HG03575 (cell line): ENCODE measurements around the gene KLC4.
"Not testable (repeated sequence)": the region's sequence is repeated elsewhere in the genome, so short reads cannot be mapped to it uniquely, and the experiment has no call there.

ENCODE experiments used
- ATAC-seq: cut with Tn5 transposase; IDR thresholded peaks from one replicate; pipeline ENCODE4 v1.9.1; 2021; ENCODE audit not compliant: unreplicated experiment, insufficient number of reproducible peaks, low FRiP score; ENCODE audit errors: extremely low read depth

The KLC4 gene

GRCh38 chr6:43117466-43117865 is 58.0 kb downstream of the KLC4 start:
- not testable (repeated sequence) for ATAC-seq

GRCh38 chr6:43119482-43119881 is 60.1 kb downstream of the KLC4 start:
- no peak for ATAC-seq

DNA sequence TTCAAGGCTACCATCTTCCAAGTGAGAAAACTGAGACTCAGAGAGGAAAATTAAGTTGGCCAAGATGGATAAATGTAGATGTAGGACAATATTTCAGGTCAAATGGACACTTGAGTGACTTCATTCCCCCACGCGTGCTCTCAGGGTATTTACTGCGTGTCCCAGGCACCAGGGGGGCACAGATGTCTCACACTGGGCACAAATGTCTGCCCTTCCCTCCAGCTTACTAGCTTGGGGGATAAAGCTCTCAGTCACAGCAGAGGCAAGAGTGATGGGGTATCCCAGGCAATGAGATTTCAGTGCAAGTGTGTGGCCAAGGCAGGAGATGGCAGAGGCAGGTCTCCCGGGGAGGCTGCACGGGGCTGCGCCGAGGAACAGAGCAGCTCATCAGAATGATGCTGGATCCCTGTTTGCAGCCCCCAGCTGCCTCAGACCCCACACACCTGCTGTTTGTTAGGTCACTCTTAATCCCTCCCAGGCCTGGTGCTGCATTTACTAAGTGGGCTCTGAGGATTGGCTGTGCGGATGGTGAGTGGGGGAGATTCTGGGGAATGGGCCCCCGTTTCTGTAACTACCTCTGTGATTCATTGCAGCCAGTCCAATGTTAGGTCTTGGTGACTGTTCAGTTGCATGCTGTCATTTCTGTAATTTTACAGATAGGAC is 60.8 kb downstream of the KLC4 start:
- no peak for ATAC-seq

DNA sequence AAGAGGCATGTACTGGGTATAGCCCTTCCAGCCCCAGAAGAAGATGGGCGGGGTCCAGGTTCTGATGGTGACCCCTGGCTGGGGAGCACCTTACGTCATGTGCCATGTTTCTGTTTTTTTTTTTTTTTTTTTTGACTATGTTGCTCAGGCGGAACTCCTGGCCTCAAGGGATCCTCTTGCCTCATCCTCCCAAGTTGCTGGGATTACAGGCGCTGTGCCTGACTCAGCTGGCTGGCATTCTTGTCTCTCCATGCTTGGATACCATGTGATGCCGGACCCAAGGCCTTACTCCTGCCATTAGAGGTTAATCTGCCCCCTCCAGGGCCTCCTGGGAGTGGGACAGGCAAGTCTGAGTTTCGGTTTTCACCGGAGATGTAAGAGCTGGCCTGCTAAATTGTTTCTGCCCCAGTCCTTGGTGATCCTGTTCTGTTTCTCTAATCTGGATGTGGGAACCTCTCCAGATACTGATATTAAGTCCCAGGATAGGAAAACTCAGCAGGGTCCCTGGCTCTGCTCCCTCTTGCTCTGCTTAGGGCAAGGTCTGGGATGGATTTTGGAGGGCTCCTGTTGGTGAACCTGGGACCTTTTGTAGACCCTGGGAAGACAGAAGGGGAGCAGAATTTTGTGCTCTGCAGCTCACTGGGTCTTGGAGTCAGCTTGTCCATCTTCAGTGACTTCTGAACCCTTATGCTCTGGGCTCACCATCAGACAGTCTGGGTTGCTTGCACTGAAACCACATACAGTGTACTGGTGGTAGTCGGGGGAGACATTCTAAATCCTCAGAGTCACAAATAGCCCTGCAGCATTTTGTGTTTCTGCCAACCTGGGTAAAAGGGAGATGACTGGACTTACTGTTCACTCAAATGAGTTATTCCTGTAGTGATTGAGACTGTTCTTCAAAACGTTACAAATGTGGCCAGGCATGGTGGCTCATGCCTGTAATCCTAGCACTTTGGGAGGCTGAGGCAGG is 61.8 kb downstream of the KLC4 start:
- no peak for ATAC-seq

DNA sequence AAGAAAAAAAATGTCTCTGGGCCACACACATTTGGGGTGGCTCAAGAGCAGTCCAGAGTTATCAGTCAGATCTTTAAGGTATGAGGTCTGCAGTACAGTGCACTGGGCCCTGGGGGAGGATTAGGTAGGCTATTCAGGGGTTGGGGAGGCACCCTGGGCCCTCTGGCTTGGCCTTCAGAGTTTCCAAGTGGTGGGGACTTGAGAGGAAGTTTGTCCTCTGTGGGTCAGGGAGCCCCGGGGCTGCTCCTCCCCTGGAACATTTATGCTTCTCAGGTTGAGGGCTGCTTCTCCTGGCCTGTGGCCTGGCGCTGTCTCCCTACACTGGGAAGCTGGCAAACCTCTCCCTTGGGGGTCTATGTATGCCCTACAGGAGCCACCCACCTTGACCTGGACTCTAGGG is 62.7 kb downstream of the KLC4 start:
- ATAC-seq, result no peak

GRCh38 chr6:43123461-43124314 is 64.3 kb downstream of the KLC4 start:
- no peak for ATAC-seq

DNA sequence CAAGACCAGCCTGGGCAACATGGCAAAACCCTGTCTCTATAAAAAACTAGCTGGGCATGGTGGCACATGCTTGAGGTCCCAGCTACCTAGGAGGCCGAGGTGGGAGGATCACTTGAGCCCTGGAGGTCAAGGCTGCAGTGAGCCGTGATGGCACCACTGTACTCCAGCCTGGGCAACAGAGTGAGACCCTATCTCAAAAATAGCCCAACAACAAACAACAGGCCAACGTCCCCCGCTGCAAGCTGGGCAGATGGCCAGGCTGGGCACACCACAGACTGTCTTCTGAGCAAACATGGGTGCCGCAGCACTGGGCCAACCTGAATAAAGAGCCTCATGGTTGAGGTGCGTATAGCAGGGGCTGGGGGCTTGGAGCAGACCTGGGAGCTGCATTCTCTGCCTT is 65.0 kb downstream of the KLC4 start:
- no peak for ATAC-seq
